Activated effector memory CD4-positive, alpha-beta T cell treated with anti-CD3 and anti-CD28 coated beads, Interleukin-2, amount 50 U/mL, for 16 hours (primary cell): ENCODE data around the gene KHDRBS1.
"Not testable (repeated sequence)": the region's sequence is repeated elsewhere in the genome, so short reads cannot be mapped to it uniquely, and the experiment has no call there.

Experiments
- DNase-seq: peaks from one replicate; pipeline ENCODE4 v3.0.0-alpha.2; 2020

The KHDRBS1 gene

GRCh38 chr1:32014199-32014947 is 705 bp downstream of the KHDRBS1 start:
- DNase-seq, result peak; percentile 80

- DNase-seq, result no peak
Observed at GRCh38 chr1:32014948-32015273, 1.2 kb downstream of the KHDRBS1 start.

GRCh38 chr1:32020339-32020738 is 6.7 kb downstream of the KHDRBS1 start:
- DNase-seq, result no peak

- DNase-seq, result not testable (repeated sequence)
Observed at GRCh38 chr1:32021574-32022018, 7.9 kb downstream of the KHDRBS1 start.

GRCh38 chr1:32023351-32023750 is 9.7 kb downstream of the KHDRBS1 start:
- no peak for DNase-seq

GRCh38 chr1:32025515-32025914 is 11.8 kb downstream of the KHDRBS1 start:
- no peak for DNase-seq

- no peak for DNase-seq
Observed at GRCh38 chr1:32028746-32029145, 15.1 kb downstream of the KHDRBS1 start.

GRCh38 chr1:32031578-32032274 is 18.1 kb downstream of the KHDRBS1 start:
- DNase-seq, result no peak

- DNase-seq, result no peak
Observed at GRCh38 chr1:32032275-32032615, 18.6 kb downstream of the KHDRBS1 start.

GRCh38 chr1:32035119-32035518 is 21.5 kb downstream of the KHDRBS1 start:
- DNase-seq, result no peak

GRCh38 chr1:32040711-32041110 is 27.0 kb downstream of the KHDRBS1 start:
- no peak for DNase-seq

- no peak for DNase-seq
Observed at GRCh38 chr1:32042330-32042729, 28.7 kb downstream of the KHDRBS1 start.

GRCh38 chr1:32044234-32044633 is 30.6 kb downstream of the KHDRBS1 start:
- no peak for DNase-seq

- DNase-seq, result no peak
Observed at GRCh38 chr1:32045772-32046171, 32.1 kb downstream of the KHDRBS1 start.

GRCh38 chr1:32047701-32048100 is 34.0 kb downstream of the KHDRBS1 start:
- DNase-seq, result no peak

GRCh38 chr1:32048440-32048839 is 34.8 kb downstream of the KHDRBS1 start:
- DNase-seq, result no peak

- no peak for DNase-seq
Observed at GRCh38 chr1:32051706-32052105, 38.0 kb downstream of the KHDRBS1 start.

- DNase-seq, result no peak
Observed at GRCh38 chr1:32052887-32053286, 39.2 kb downstream of the KHDRBS1 start.

GRCh38 chr1:32055416-32055815 is 41.7 kb downstream of the KHDRBS1 start:
- no peak for DNase-seq

GRCh38 chr1:32056598-32056997 is 42.9 kb downstream of the KHDRBS1 start:
- no peak for DNase-seq

GRCh38 chr1:32060914-32061313 is 47.2 kb downstream of the KHDRBS1 start:
- DNase-seq, result no peak

GRCh38 chr1:32062867-32063230 is 49.2 kb downstream of the KHDRBS1 start:
- no peak for DNase-seq

- no peak for DNase-seq
Observed at GRCh38 chr1:32063261-32063681, 49.6 kb downstream of the KHDRBS1 start.

- DNase-seq, result not testable (repeated sequence)
Observed at GRCh38 chr1:32065613-32066488, 52.2 kb downstream of the KHDRBS1 start.
